HepG2 (cell line): Measurements from ENCODE around the gene LCLAT1. TPM values are rescaled to one million over a fixed set of nuclear protein-coding genes. Genes with fewer than 3 reads are reported as not detected.

Experiments used
- ATAC-seq: fragments of 200-7000 bp; cut with Tn5 transposase; 3 replicates; pipeline ENCODE4 v1.9.1; 2020; ENCODE audit warnings: mild to moderate bottlenecking, moderate library complexity
- BruUV-seq: library from RNA; stranded (reverse); fragments of 400-500 nt; replicated peaks from 2 replicates; lab custom pipeline; 2021; lab: Mats Ljungman, UMichigan
- CTCF ChIA-PET: fragments of 300-600 bp; formaldehyde crosslinking; extraction: SDS; loops from one replicate; lab custom pipeline; 2021; ENCODE audit warnings: low total read pairs, inconsistent platforms, low intra/inter-chr PET ratio; lab: Yijun Ruan, JAX
- POLR2A ChIA-PET: fragments of 350-600 bp; sonication (Branson Sonifier 250); formaldehyde crosslinking; loops from one replicate; lab custom pipeline; 2020; ENCODE audit warnings: antibody characterized with exemption, inconsistent platforms; lab: Yijun Ruan, JAX
- DNase-seq: peaks from one replicate; pipeline ENCODE4 v3.0.0-alpha.2; 2015; ENCODE audit warnings: low spot score
- FAIRE-seq: peaks from 3 replicates; lab custom pipeline; 2011; peaks lifted over from hg19 to GRCh38; lab: Jason Lieb, UNC
- H2AFZ ChIP-seq: one replicate; pipeline ENCODE4 v1.6.1; 2011; ENCODE audit warnings: low read length, inconsistent platforms
- H3K27ac ChIP-seq: fragments of 300-600 bp; 3 replicates; pipeline ENCODE4 v1.8.0; 2011; ENCODE audit warnings: mixed run types, mild to moderate bottlenecking, mixed read lengths, low read length, inconsistent platforms; ENCODE audit not compliant: insufficient read depth; ENCODE audit errors: extremely low read length
- H3K27me3 ChIP-seq, 2 experiments: fragments of 200-600 bp in 1 of 2; 2 replicates in 1 of 2; 3 replicates in 1 of 2; pipeline versions ENCODE4 v1.6.0 to v1.8.0; 2011; ENCODE audit warnings: low read length in 2 of 2, mild to moderate bottlenecking in 2 of 2, moderate library complexity in 2 of 2, inconsistent platforms in 1 of 2; ENCODE audit not compliant: insufficient read depth in 2 of 2, control insufficient read depth in 1 of 2
- H3K36me3 ChIP-seq, 2 experiments: fragments of 200-600 bp in 1 of 2; replicated peaks in 1 of 2; 2 replicates in 1 of 2; 3 replicates in 1 of 2; pipeline versions ENCODE4 v1.5.1 to v1.8.0; 2011; ENCODE audit warnings: low read length in 2 of 2, inconsistent platforms in 1 of 2; ENCODE audit not compliant: insufficient read depth in 2 of 2, control insufficient read depth in 1 of 2
- H3K4me1 ChIP-seq: 2 replicates; pipeline ENCODE4 v1.5.1; 2012; ENCODE audit warnings: low read length, inconsistent platforms; ENCODE audit not compliant: insufficient read depth
- H3K4me2 ChIP-seq: 2 replicates; pipeline ENCODE4 v1.6.0; 2011; ENCODE audit warnings: low read depth, low read length, inconsistent platforms
- H3K4me3 ChIP-seq, 3 experiments: fragments of 200-600 bp in 1 of 3; sonication (generic), shearing (Covaris generic) in 1 of 3; replicated peaks in 1 of 3; 2 replicates each; pipeline ENCODE4 v1.5.1; 2011 to 2016; ENCODE audit warnings: low read length in 3 of 3, inconsistent platforms in 2 of 3, low read depth in 2 of 3, mild to moderate bottlenecking in 2 of 3, control low read depth in 1 of 3, mixed read lengths in 1 of 3; ENCODE audit not compliant: insufficient read depth in 1 of 3
- H3K79me2 ChIP-seq: one replicate; pipeline ENCODE4 v1.6.1; 2011; ENCODE audit warnings: low read length, inconsistent platforms; ENCODE audit not compliant: insufficient read depth
- H3K9ac ChIP-seq: 2 replicates; pipeline ENCODE4 v1.6.0; 2011; ENCODE audit warnings: mild to moderate bottlenecking, low read depth, low read length, inconsistent platforms; ENCODE audit not compliant: insufficient read depth
- H3K9me3 ChIP-seq: 2 replicates; pipeline ENCODE4 v1.5.1; 2012; ENCODE audit warnings: mild to moderate bottlenecking, low read length
- H4K20me1 ChIP-seq: 2 replicates; pipeline ENCODE4 v1.6.0; 2011; ENCODE audit warnings: inconsistent platforms, mild to moderate bottlenecking, low read length, moderate library complexity; ENCODE audit not compliant: insufficient read depth
- ATF7-NPFF ChIP-seq: sonication (generic); formaldehyde crosslinking; IDR thresholded peaks from 2 replicates; pipeline ENCODE4 v1.8.1; 2023; ENCODE audit warnings: mild to moderate bottlenecking, low read depth, missing genetic modification reagents, moderate library complexity
- BCLAF1 ChIP-seq: fragments of 450-650 bp; IDR thresholded peaks from 2 replicates; pipeline ENCODE4 v1.6.1; 2017; ENCODE audit warnings: mild to moderate bottlenecking
- CEBPZ ChIP-seq: IDR thresholded peaks from 2 replicates; pipeline ENCODE4 v1.6.1; 2012; ENCODE audit warnings: low read length, improper control_type of control experiment
- CHD4 ChIP-seq: fragments of 200-600 bp; sonication (generic); IDR thresholded peaks from 2 replicates; pipeline ENCODE4 v1.7.0; 2017; ENCODE audit warnings: mild to moderate bottlenecking, low read length, borderline replicate concordance
- DMAP1 ChIP-seq: IDR thresholded peaks from 2 replicates; pipeline ENCODE4 v1.6.1; 2016
- DNMT3B ChIP-seq: conservative IDR thresholded peaks from 2 replicates; pipeline ENCODE4 v1.6.1; 2016; ENCODE audit warnings: missing biosample characterization, control low read depth
- GMEB1 ChIP-seq: sonication (generic); formaldehyde crosslinking; IDR thresholded peaks from 2 replicates; pipeline ENCODE4 v1.5.1; 2020; ENCODE audit warnings: missing genetic modification reagents, mild to moderate bottlenecking, borderline replicate concordance
- HNF1B ChIP-seq: sonication (generic); formaldehyde crosslinking; IDR thresholded peaks from 2 replicates; pipeline ENCODE4 v1.5.1; 2020; ENCODE audit warnings: mild to moderate bottlenecking, moderate library complexity, missing genetic modification reagents
- NCOA1 ChIP-seq: sonication (generic); formaldehyde crosslinking; IDR thresholded peaks from 2 replicates; pipeline ENCODE4 v1.9.0; 2021; ENCODE audit warnings: missing genetic modification reagents
- POGZ ChIP-seq: sonication (generic); formaldehyde crosslinking; IDR thresholded peaks from 2 replicates; pipeline ENCODE4 v1.4.0; 2020; ENCODE audit warnings: mild to moderate bottlenecking, missing genetic modification reagents
- SSRP1 ChIP-seq: IDR thresholded peaks from 2 replicates; pipeline ENCODE4 v1.6.1; 2016; ENCODE audit warnings: control low read depth
- ZNF354B ChIP-seq: sonication (generic); formaldehyde crosslinking; IDR thresholded peaks from 2 replicates; pipeline ENCODE4 v1.8.0; 2022; ENCODE audit warnings: mild to moderate bottlenecking, missing genetic modification reagents
- ZNF501 ChIP-seq: sonication (generic); formaldehyde crosslinking; IDR thresholded peaks from 2 replicates; pipeline ENCODE4 v1.5.1; 2020; ENCODE audit warnings: mild to moderate bottlenecking, moderate library complexity, missing genetic modification reagents
- ZSCAN22 ChIP-seq: sonication (generic); formaldehyde crosslinking; IDR thresholded peaks from 2 replicates; pipeline ENCODE4 v1.4.0; 2020; ENCODE audit warnings: mild to moderate bottlenecking, missing genetic modification reagents
- WGBS: methylation state at CpG from one replicate; pipeline ENCODE4 v1.1.6; 2017; ENCODE audit warnings: low lambda C conversion rate; 5-methylcytosine and 5-hydroxymethylcytosine counted together
- in situ Hi-C: cut with HindIII; loops from 2 replicates; pipeline ENCODE4 v1.10.0; 2017; ENCODE audit warnings: low pct_unique_long_range_greater_than_20kb; ENCODE audit not compliant: extremely low pct_ligation_motif_present
- intact Hi-C: fragments of 100-400 bp; cut with micrococcal nuclease; formaldehyde crosslinking; loops from one replicate; pipeline ENCODE4 v1.10.0; 2022; ENCODE audit not compliant: unreplicated experiment
- polyA plus RNA-seq, 8 experiments: library from polyadenylated mRNA; depleted of rRNA in 3 of 8; stranded (reverse) in 7 of 8; unstranded in 1 of 8; fragments of >200 nt; fragmentation: Illumina TruSeq in 4 of 8; extraction: Trizol in 4 of 8; gene quantifications; 2 replicates each; pipeline versions ENCODE4 v1.2.1 to v1.2.3, GENCODE V29; 2011 to 2016; ENCODE audit warnings: low read depth in 4 of 8, missing spikeins in 1 of 8, mixed read lengths in 1 of 8; ENCODE audit not compliant: insufficient read depth in 1 of 8
- total RNA-seq, 5 experiments: library from RNA; depleted of rRNA; stranded (reverse); fragments of >200 nt; fragmentation: Illumina TruSeq; extraction: Trizol; gene quantifications; 2 replicates each; pipeline ENCODE4 v1.2.3, GENCODE V29; 2016; ENCODE audit warnings: low read depth in 1 of 5

Gene LCLAT1
- total and polyA plus RNA-seq, 2 of the 13 experiments (the other 11 are each of a cell fraction or from before 2014, with no cell fraction given) = 18.0 to 28.0 TPM

GRCh38 chr2:30522421-30522820 lies 75.4 kb downstream of the LCLAT1 start (continued):
- no peak for TF ChIP-seq BCLAF1
- TF ChIP-seq NCOA1 = no peak
- TF ChIP-seq ZNF501 = no peak
- TF ChIP-seq CHD4 = no peak

- ATAC-seq (no peak), DNase-seq (no peak), FAIRE-seq (no peak)
- Histone ChIP-seq H3K4me1 (no peaks in the 10 kb centered on the region), H3K4me2 (no peak overlapping the region), H4K20me1 (no peaks in the 10 kb centered on the region), H2AFZ (no peak overlapping the region), H3K27ac (no peak overlapping the region), H3K4me3 (no peak overlapping the region), H3K27me3 (no peaks in the 10 kb centered on the region), H3K9me3 (no peaks in the 10 kb centered on the region), H3K79me2 (peaks cover 3% of the 10 kb centered on the region), H3K36me3 (peaks cover 0 to 6% of the 10 kb centered on the region in 2 experiments; a peak in 1 of 5 replicates), H3K9ac (no peak overlapping the region)
- WGBS = over 99% methylated on average over 2 of the region's 2 CpGs
- TF ChIP-seq DMAP1 (no peak), DNMT3B (no peak), GMEB1 (CRISPR knock-in tag) (no peak), SSRP1 (CRISPR knock-in tag) (no peak), ATF7-NPFF (no peak), ZNF354B (CRISPR knock-in tag) (no peak), POGZ (CRISPR knock-in tag) (no peak), CEBPZ (no peak), HNF1B (CRISPR knock-in tag) (no peak), ZSCAN22 (no peak)
- in situ Hi-C loops = no loop called here
- no TSS peak for BruUV-seq
- ChIA-PET CTCF (no interaction called here), POLR2A (no interaction called here)
- intact Hi-C loops = no loop called here
Observed at GRCh38 chr2:30527411-30527810, 80.4 kb downstream of the LCLAT1 start.
